H9 (cell line): ENCODE measurements around the gene TYW1. TPM values are rescaled to one million over a fixed set of nuclear protein-coding genes. Genes with fewer than 3 reads are reported as not detected.
"Not testable (repeated sequence)": the region's sequence is repeated elsewhere in the genome, so short reads cannot be mapped to it uniquely, and the experiment has no call there.

ENCODE experiments used
- DNase-seq: peaks from one replicate; pipeline ENCODE4 v3.0.0-alpha.2; 2017
- H2AFZ ChIP-seq: one replicate; pipeline ENCODE4 v1.6.1; 2013; ENCODE audit warnings: mild to moderate bottlenecking, low read length, control low read depth, moderate library complexity
- H2AK5ac ChIP-seq: 2 replicates; pipeline ENCODE4 v1.6.1; 2013; ENCODE audit warnings: low read length, control low read depth, mixed read lengths; ENCODE audit not compliant: insufficient read length
- H2BK120ac ChIP-seq: one replicate; pipeline ENCODE4 v1.6.1; 2013; ENCODE audit warnings: low read depth, mild to moderate bottlenecking, low read length, control low read depth, inconsistent platforms; ENCODE audit not compliant: poor library complexity, severe bottlenecking
- H2BK12ac ChIP-seq: 2 replicates; pipeline ENCODE4 v1.6.1; 2013; ENCODE audit warnings: low read length, control low read depth, mixed read lengths, low read depth; ENCODE audit not compliant: insufficient read length
- H2BK15ac ChIP-seq: 2 replicates; pipeline ENCODE4 v1.6.1; 2013; ENCODE audit warnings: low read depth, low read length, control low read depth
- H2BK20ac ChIP-seq: one replicate; pipeline ENCODE4 v1.6.1; 2013; ENCODE audit warnings: low read depth, mild to moderate bottlenecking, low read length, control low read depth, inconsistent platforms; ENCODE audit not compliant: poor library complexity, severe bottlenecking
- H2BK5ac ChIP-seq: 2 replicates; pipeline ENCODE4 v1.6.1; 2013; ENCODE audit warnings: low read length, control low read depth, mixed read lengths; ENCODE audit not compliant: insufficient read length
- H3K14ac ChIP-seq: 2 replicates; pipeline ENCODE4 v1.6.1; 2013; ENCODE audit warnings: low read length, control low read depth; ENCODE audit not compliant: insufficient read depth
- H3K18ac ChIP-seq: 2 replicates; pipeline ENCODE4 v1.6.1; 2013; ENCODE audit warnings: low read depth, mild to moderate bottlenecking, mixed read lengths, low read length, control low read depth; ENCODE audit not compliant: insufficient read length
- H3K23ac ChIP-seq: 2 replicates; pipeline ENCODE4 v1.6.1; 2013; ENCODE audit warnings: low read length, control low read depth, mixed read lengths, low read depth; ENCODE audit not compliant: insufficient read length
- H3K23me2 ChIP-seq: 2 replicates; pipeline ENCODE4 v1.6.1; 2013; ENCODE audit warnings: low read depth, mild to moderate bottlenecking, mixed read lengths, low read length, control low read depth; ENCODE audit not compliant: insufficient read length, poor library complexity, severe bottlenecking
- H3K27ac ChIP-seq: 2 replicates; pipeline ENCODE4 v1.5.1; 2013; ENCODE audit warnings: low read length, control low read depth, mixed read lengths, low read depth; ENCODE audit not compliant: insufficient read length
- H3K27me3 ChIP-seq: 2 replicates; pipeline ENCODE4 v1.6.1; 2013; ENCODE audit warnings: low read length, control low read depth, inconsistent platforms; ENCODE audit not compliant: insufficient read depth
- H3K4ac ChIP-seq: 2 replicates; pipeline ENCODE4 v1.6.1; 2013; ENCODE audit warnings: low read depth, mild to moderate bottlenecking, control low read depth, inconsistent platforms, low read length, moderate library complexity
- H3K4me1 ChIP-seq: 2 replicates; pipeline ENCODE4 v1.6.1; 2013; ENCODE audit warnings: low read length, control low read depth, inconsistent platforms; ENCODE audit not compliant: insufficient read depth
- H3K4me2 ChIP-seq: 2 replicates; pipeline ENCODE4 v1.6.1; 2013; ENCODE audit warnings: low read length, control low read depth, mixed read lengths; ENCODE audit not compliant: insufficient read length, insufficient read depth
- H3K56ac ChIP-seq: 2 replicates; pipeline ENCODE4 v1.6.1; 2013; ENCODE audit warnings: low read depth, mild to moderate bottlenecking, mixed read lengths, low read length, control low read depth; ENCODE audit not compliant: insufficient read length
- H3K79me1 ChIP-seq: 2 replicates; pipeline ENCODE4 v1.6.1; 2013; ENCODE audit warnings: low read depth, mild to moderate bottlenecking, moderate library complexity, low read length, control low read depth, inconsistent platforms; ENCODE audit not compliant: insufficient read depth, poor library complexity, severe bottlenecking
- H3K79me2 ChIP-seq: 2 replicates; pipeline ENCODE4 v1.6.1; 2013; ENCODE audit warnings: low read length, control low read depth, inconsistent platforms; ENCODE audit not compliant: insufficient read depth
- H3K9ac ChIP-seq: 2 replicates; pipeline ENCODE4 v1.6.1; 2013; ENCODE audit warnings: low read length, control low read depth, mixed read lengths; ENCODE audit not compliant: insufficient read length; ENCODE audit errors: extremely low read depth
- H3K9me3 ChIP-seq: one replicate; pipeline ENCODE4 v1.6.1; 2013; ENCODE audit warnings: low read depth, low read length, inconsistent platforms; ENCODE audit not compliant: control insufficient read depth
- H3T11ph ChIP-seq: one replicate; pipeline ENCODE4 v1.6.1; 2013; ENCODE audit warnings: mild to moderate bottlenecking, low read length, control low read depth, inconsistent platforms
- H4K20me1 ChIP-seq: one replicate; pipeline ENCODE4 v1.6.1; 2013; ENCODE audit not compliant: control insufficient read depth, insufficient read length, insufficient read depth
- H4K5ac ChIP-seq: 2 replicates; pipeline ENCODE4 v1.6.1; 2013; ENCODE audit warnings: low read depth, mild to moderate bottlenecking, mixed read lengths, low read length, control low read depth; ENCODE audit not compliant: insufficient read length
- H4K8ac ChIP-seq: replicated peaks from 2 replicates; pipeline ENCODE4 v1.6.1; 2013; ENCODE audit warnings: low read length, control low read depth, mixed read lengths, low read depth; ENCODE audit not compliant: insufficient read length
- H4K91ac ChIP-seq: 2 replicates; pipeline ENCODE4 v1.6.1; 2013; ENCODE audit warnings: low read depth, mild to moderate bottlenecking, moderate library complexity, mixed read lengths, low read length, control low read depth; ENCODE audit not compliant: insufficient read length
- H3K27ac Mint-ChIP-seq, 3 experiments: 2 replicates in 2 of 3; 3 replicates in 1 of 3; pipeline ENCODE4 v1.8.0; 2020 to 2021; ENCODE audit warnings: mixed read lengths in 3 of 3, mild to moderate bottlenecking in 1 of 3, moderate library complexity in 1 of 3
- H3K27me3 Mint-ChIP-seq: 2 replicates; pipeline ENCODE4 v1.8.0; 2021; ENCODE audit warnings: low read depth, mild to moderate bottlenecking, moderate library complexity, mixed read lengths
- H3K36me3 Mint-ChIP-seq, 3 experiments: 2 replicates in 2 of 3; 3 replicates in 1 of 3; pipeline ENCODE4 v1.8.0; 2020 to 2021; ENCODE audit warnings: low read depth in 3 of 3, mixed read lengths in 3 of 3; ENCODE audit not compliant: insufficient read depth in 1 of 3
- H3K4me1 Mint-ChIP-seq, 2 experiments: 2 replicates each; pipeline ENCODE4 v1.8.0; 2020; ENCODE audit warnings: mixed read lengths in 2 of 2
- H3K4me3 Mint-ChIP-seq, 2 experiments: 2 replicates in 1 of 2; 3 replicates in 1 of 2; pipeline ENCODE4 v1.8.0; 2020 to 2021; ENCODE audit warnings: mild to moderate bottlenecking in 2 of 2, mixed read lengths in 2 of 2, moderate library complexity in 1 of 2
- H3K9me3 Mint-ChIP-seq, 2 experiments: 2 replicates in 1 of 2; 3 replicates in 1 of 2; pipeline ENCODE4 v1.8.0; 2020; ENCODE audit warnings: mild to moderate bottlenecking in 2 of 2, mixed read lengths in 2 of 2, moderate library complexity in 1 of 2
- WGBS: extraction: QIAGEN DNeasy Blood & Tissue Kit; methylation state at CpG from one replicate; pipeline ENCODE4 v1.1.7; 2013; ENCODE audit warnings: missing lambda C conversion rate, low lambda C conversion rate, mixed read lengths; ENCODE audit not compliant: insufficient read length; ENCODE audit errors: extremely low coverage; 5-methylcytosine and 5-hydroxymethylcytosine counted together
- total RNA-seq: library from RNA; stranded (reverse); gene quantifications from 2 replicates; pipeline ENCODE4 v1.2.1, GENCODE V29; 2021

The TYW1 gene
- total RNA-seq, 1 experiment from 2014 or later, result 22.3 TPM

DNA sequence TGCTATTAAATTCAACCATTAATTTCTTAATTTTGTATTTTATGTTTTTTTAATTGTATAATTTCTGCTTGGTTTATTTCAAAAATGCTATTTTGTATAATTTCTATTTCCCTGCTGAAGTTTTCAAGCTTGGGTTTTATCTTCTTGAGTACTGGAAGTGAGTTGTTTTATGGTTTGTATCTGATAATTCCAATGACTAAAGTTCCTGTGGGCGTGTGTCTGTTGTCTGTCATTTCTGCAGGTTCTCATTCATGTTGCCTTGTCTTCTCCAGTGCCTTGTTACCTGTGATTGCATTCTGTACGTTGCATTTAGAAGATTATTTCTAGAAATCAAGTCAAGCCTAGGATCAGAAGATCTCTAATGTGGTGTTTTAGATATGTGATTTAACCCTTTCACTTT is 199.5 kb downstream of the TYW1 start:
- H2BK20ac ChIP-seq, H3K27ac Mint-ChIP-seq, H3K4me2 ChIP-seq, H2AFZ ChIP-seq, H2BK120ac ChIP-seq, H4K8ac ChIP-seq, H3K27ac ChIP-seq, H3K23ac ChIP-seq, H3K4me1 ChIP-seq, H2BK12ac ChIP-seq, H2BK5ac ChIP-seq, H3K56ac ChIP-seq, H3K9me3 ChIP-seq, H3K27me3 ChIP-seq, H4K5ac ChIP-seq, DNase-seq, H3K79me2 ChIP-seq, H2BK15ac ChIP-seq, H2AK5ac ChIP-seq, H3K9ac ChIP-seq, H3K9me3 Mint-ChIP-seq, H3K23me2 ChIP-seq, H4K91ac ChIP-seq, H3K4ac ChIP-seq, H3K4me3 Mint-ChIP-seq, H3T11ph ChIP-seq, H4K20me1 ChIP-seq, H3K18ac ChIP-seq, H3K27me3 Mint-ChIP-seq, H3K14ac ChIP-seq, H3K79me1 ChIP-seq: not testable (repeated sequence)
- peaks cover 12 to 23% (median 21%) of the 10 kb centered on the region in 3 experiments; a peak in 5 of 7 replicates for H3K36me3 Mint-ChIP-seq
- no CpG with 5 or more reads among the region's 2 CpGs for WGBS
- peaks cover 16 to 17% of the 10 kb centered on the region in 2 experiments for H3K4me1 Mint-ChIP-seq

DNA sequence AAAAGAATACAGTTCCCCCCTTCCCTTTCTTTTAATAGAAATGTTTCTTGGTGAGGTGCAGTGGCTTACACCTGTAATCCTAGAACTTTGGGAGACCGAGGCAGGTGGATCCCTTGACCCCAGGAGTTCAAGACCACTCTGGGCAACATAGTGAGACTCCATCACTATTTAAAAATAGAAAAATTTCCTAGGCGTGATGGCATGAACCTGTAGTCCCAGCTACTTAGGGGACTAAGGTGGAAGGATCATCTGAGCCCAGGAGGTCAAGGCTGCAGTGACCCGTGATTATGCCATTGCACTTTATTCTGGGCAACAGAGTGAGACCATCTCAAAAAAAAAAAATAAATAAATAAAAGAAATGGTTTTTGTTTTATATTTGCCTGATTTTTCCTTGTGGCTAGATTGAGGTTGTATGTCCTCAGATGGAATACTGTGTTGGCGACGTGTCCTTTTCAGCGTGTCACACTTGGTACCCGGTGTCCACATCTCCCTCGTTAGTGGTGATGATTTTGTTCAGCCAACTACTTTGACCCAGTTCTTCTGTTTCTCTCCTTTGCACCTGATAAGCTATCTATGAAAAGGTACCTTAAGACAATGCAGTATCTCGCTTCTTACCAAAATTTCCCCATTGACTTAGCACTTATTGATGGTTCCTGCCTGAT is 202.4 kb downstream of the TYW1 start:
- H3K4me2 ChIP-seq, H3K27me3 ChIP-seq, H3K23ac ChIP-seq, H3K23me2 ChIP-seq, H3K4me1 ChIP-seq, H2BK120ac ChIP-seq, H3K9me3 ChIP-seq, H4K91ac ChIP-seq, H4K8ac ChIP-seq, H3K18ac ChIP-seq, H2BK20ac ChIP-seq, H3K4ac ChIP-seq, H2AFZ ChIP-seq, H2BK12ac ChIP-seq, H2BK5ac ChIP-seq, H3K14ac ChIP-seq, H3K4me3 Mint-ChIP-seq, H3K9me3 Mint-ChIP-seq, H2AK5ac ChIP-seq, H3K27ac ChIP-seq, H4K5ac ChIP-seq, H3T11ph ChIP-seq, H3K27ac Mint-ChIP-seq, H3K27me3 Mint-ChIP-seq, H3K79me2 ChIP-seq, H3K79me1 ChIP-seq, H3K9ac ChIP-seq, H3K56ac ChIP-seq, H3K4me1 Mint-ChIP-seq, H4K20me1 ChIP-seq, H2BK15ac ChIP-seq, DNase-seq: not testable (repeated sequence)
- peaks cover 10 to 23% (median 21%) of the 10 kb centered on the region in 3 experiments; a peak in 6 of 7 replicates for H3K36me3 Mint-ChIP-seq
- no CpG with 5 or more reads among the region's 9 CpGs for WGBS
